H1 (cell line): ENCODE results near the gene DVL1. TPM values are rescaled to one million over a fixed set of nuclear protein-coding genes. Genes with fewer than 3 reads are reported as not detected.
A peak's percentile ranks its signal among the peaks of the same experiment; 100 is the strongest.

ENCODE experiments used
- BRCA1 ChIP-seq: IDR thresholded peaks from 2 replicates; pipeline ENCODE4 v1.6.1; 2012; ENCODE audit warnings: low read depth, low read length, improper control_type of control experiment
- CHD7 ChIP-seq: fragments of 300-600 bp; sonication (generic); IDR thresholded peaks from 2 replicates; pipeline ENCODE4 v1.7.1; 2012; ENCODE audit warnings: low read length, moderate library complexity, mild to moderate bottlenecking, inconsistent platforms; ENCODE audit not compliant: insufficient replicate concordance
- KDM1A ChIP-seq: fragments of 200-600, 300-600 bp; sonication (generic); IDR thresholded peaks from 2 replicates; pipeline ENCODE4 v1.7.1; 2016; ENCODE audit warnings: mild to moderate bottlenecking, low read length, borderline replicate concordance
- MAX ChIP-seq: IDR thresholded peaks from 2 replicates; pipeline ENCODE4 v1.6.1; 2012; ENCODE audit warnings: inconsistent platforms
- PHF8 ChIP-seq: fragments of 200-600 bp; sonication (generic); conservative IDR thresholded peaks from 2 replicates; pipeline ENCODE4 v1.7.1; 2012; ENCODE audit warnings: low read depth, mild to moderate bottlenecking, inconsistent platforms, low read length, moderate library complexity
- RFX5 ChIP-seq: IDR thresholded peaks from 2 replicates; pipeline ENCODE4 v1.6.1; 2011; ENCODE audit warnings: low read depth, low read length, improper control_type of control experiment, borderline replicate concordance
- SUZ12 ChIP-seq: fragments of 200-600 bp; sonication (generic); IDR thresholded peaks from 2 replicates; pipeline ENCODE4 v1.6.1; 2012; ENCODE audit warnings: mild to moderate bottlenecking, inconsistent platforms, low read length, moderate library complexity, mixed read lengths
- TCF12 ChIP-seq: IDR thresholded peaks from 2 replicates; pipeline ENCODE4 v1.6.1; 2011; ENCODE audit warnings: low read depth, mild to moderate bottlenecking, low read length
- polyA plus RNA-seq, 7 experiments: library from polyadenylated mRNA; depleted of rRNA in 3 of 7; stranded (reverse) in 5 of 7; unstranded in 2 of 7; fragments of >200 nt in 5 of 7; fragments of 200-250 nt in 2 of 7; gene quantifications; 1 replicate in 5 of 7; 2 replicates in 1 of 7; 4 replicates in 1 of 7; pipeline versions ENCODE4 v1.2.1 to v1.2.3, GENCODE V29; 2011 to 2013; ENCODE audit warnings: missing spikeins in 2 of 7, mixed read lengths in 2 of 7
- total RNA-seq: library from RNA; stranded (reverse); fragmentation: NEBNext Ultra II Directional; extraction: Animal tissue kit (Norgen Biotek cat#: 25700); gene quantifications from 2 replicates; pipeline ENCODE4 v1.2.1, GENCODE V29; 2021

DVL1 gene
- total and polyA plus RNA-seq, 2 of the 8 experiments (the other 6 are each of a cell fraction or from before 2014, with no cell fraction given): 39.4 to 58.9 TPM

- TF ChIP-seq CHD7 (no peak), TCF12 (no peak), PHF8 (no peak), SUZ12 (0 out of 2 replicates have a peak, but pooled peaks have one; percentile 37), RFX5 (no peak), BRCA1 (no peak), KDM1A (no peak), MAX (0 out of 2 replicates have a peak, but pooled peaks have one; percentile 25)
These were observed 5.3 kb upstream of the DVL1 start (continued) for GRCh38 chr1:1354271-1355247.
